ENCODE results near the gene NR4A2. TPM values are rescaled to one million over a fixed set of nuclear protein-coding genes. Genes with fewer than 3 reads are reported as not detected.

The NR4A2 gene
- total RNA-seq, 2 donors from 2014 or later: 3.4 to 9.7 TPM

GRCh38 chr2:156279446-156280150 is 52.9 kb downstream of the NR4A2 start:
- intact Hi-C loops (cut with DNase I, micrococcal nuclease): no loop called here
- ATAC-seq (no peak), DNase-seq (no peak)

Other genes with a start within 250 kb of the NR4A2 start
- gene GPD2, start 103.7 kb upstream of the NR4A2 start, total RNA-seq: 10 to 100 TPM; 79.9 to 80.0 TPM

Data from left colon (tissue), 2 donors.